GM21786 (cell line): ENCODE measurements around the gene TMEM14A.
"Not testable (repeated sequence)": the region's sequence is repeated elsewhere in the genome, so short reads cannot be mapped to it uniquely, and the experiment has no call there.

ENCODE experiments used
- ATAC-seq: cut with Tn5 transposase; IDR thresholded peaks from one replicate; pipeline ENCODE4 v1.9.1; 2021; ENCODE audit not compliant: unreplicated experiment

Gene TMEM14A

GRCh38 chr6:52655941-52656340 lies 15.0 kb upstream of the TMEM14A start:
- not testable (repeated sequence) for ATAC-seq

DNA sequence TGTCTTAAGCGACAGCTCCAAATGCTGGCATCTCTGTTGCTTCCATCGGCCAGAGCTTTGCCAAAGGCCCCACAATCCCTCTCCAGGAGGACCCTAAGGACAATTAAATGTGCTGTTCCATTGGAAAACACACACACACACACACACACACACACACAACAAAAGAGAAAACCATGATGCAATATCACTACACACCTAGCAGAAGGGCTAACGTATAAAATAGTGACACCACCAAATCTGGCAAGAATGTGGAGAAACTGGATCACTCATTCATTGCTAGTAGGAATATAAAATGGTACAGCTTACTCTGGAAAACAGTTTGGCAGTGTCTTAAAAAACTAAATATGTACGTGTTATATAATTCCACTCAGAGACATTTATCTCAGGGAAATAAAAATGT lies 13.0 kb upstream of the TMEM14A start:
- no peak for ATAC-seq

GRCh38 chr6:52661551-52661950 lies 9.4 kb upstream of the TMEM14A start:
- ATAC-seq = no peak

DNA sequence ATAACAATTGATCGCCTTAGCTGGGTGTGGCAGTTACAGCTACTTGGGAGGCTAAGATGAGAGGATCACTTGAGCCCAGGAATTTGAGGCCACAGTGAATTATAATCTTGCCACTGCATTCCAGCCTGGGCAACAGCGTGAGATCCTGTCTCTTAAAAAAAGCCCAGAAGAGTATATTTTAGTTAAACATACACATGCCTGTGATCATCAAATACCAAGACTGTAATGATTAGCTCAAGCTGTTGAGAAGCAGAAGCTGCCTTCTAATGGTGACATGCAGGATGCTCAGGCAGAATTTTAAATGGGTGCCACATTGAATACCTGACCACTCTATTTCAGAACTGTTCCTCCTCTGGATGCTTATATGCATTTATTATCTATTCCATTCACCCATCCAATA lies 8.9 kb upstream of the TMEM14A start:
- no peak for ATAC-seq

GRCh38 chr6:52663120-52663935 lies 7.6 kb upstream of the TMEM14A start:
- ATAC-seq = peak; percentile 29

GRCh38 chr6:52663936-52664185 lies 7.1 kb upstream of the TMEM14A start:
- no peak for ATAC-seq

DNA sequence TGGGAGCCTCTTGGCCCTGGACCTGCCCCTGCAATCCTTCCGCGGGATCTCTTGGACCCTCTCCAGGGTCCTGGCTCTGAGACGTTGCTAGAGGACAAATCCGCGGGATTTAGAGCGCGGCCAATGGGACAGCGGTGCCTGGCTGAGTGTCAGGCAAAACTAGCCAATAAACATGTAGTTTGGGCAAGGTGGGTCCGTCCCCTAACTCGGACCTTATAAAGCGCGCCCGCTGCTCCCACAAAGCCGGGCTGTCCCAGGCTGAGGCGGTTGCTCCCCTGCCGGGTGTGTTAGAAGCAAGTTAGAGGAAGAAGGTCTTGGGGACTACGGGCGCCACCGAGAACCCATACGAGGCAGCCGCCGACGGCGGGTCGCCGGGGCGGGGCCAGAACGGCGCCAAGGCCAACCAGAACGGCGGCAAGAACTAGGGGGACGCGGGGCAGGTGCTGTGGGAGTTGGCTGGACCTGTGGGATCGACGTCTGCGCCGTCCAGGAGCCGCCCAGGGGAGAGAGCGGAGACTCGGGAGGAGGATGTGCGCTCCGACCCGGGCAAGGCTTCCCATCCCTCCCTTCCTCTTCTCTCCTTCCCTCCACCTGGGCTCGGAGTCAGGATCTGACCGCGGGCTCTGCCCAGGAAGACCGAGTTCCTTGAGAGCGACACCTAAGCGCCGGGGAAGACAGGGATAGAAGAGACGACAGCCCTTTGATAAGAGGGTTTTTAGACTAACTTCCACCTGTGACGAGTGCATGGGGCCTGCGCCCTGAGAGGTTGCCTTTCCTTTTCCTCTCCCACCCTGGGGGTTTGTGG lies 6.5 kb upstream of the TMEM14A start:
- ATAC-seq = peak; percentile 90

GRCh38 chr6:52664991-52665686 lies 5.8 kb upstream of the TMEM14A start:
- ATAC-seq = no peak

GRCh38 chr6:52666071-52666470 lies 4.8 kb upstream of the TMEM14A start:
- no peak for ATAC-seq

- no peak for ATAC-seq
Measured at GRCh38 chr6:52666523-52666922, 4.4 kb upstream of the TMEM14A start.

- no peak for ATAC-seq
Measured at GRCh38 chr6:52667572-52667971, 3.3 kb upstream of the TMEM14A start.

- no peak for ATAC-seq
Measured at GRCh38 chr6:52671676-52672075, 763 bp downstream of the TMEM14A start.

GRCh38 chr6:52672412-52673025 lies 1.6 kb downstream of the TMEM14A start:
- ATAC-seq = no peak

- no peak for ATAC-seq
Measured at GRCh38 chr6:52674666-52675065, 3.8 kb downstream of the TMEM14A start.

- ATAC-seq = no peak
Measured at GRCh38 chr6:52675372-52675771, 4.5 kb downstream of the TMEM14A start.

GRCh38 chr6:52676631-52677030 lies 5.7 kb downstream of the TMEM14A start:
- ATAC-seq = not testable (repeated sequence)

DNA sequence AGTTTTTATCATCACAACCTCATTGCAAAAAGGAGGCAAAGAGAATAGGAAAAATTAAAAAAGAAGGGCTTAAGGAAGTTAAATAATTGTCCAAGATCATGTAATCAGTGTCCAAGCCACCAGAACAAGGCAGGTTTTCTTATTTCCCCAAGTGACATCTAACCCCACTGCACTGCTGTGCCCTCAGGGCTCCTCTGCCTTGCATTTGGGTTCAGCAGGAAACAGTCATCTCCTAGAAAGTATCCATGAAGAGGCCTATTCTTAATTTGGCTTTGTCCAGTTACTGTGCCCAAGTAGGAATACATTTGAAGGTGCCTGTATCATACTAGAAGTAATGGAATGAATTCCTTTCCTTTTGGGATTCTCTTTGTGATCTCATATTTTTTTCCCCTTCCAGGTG lies 10.5 kb downstream of the TMEM14A start:
- no peak for ATAC-seq

- no peak for ATAC-seq
Measured at GRCh38 chr6:52686878-52687699, 16.2 kb downstream of the TMEM14A start.

- ATAC-seq = no peak
Measured at GRCh38 chr6:52689857-52690256, 18.9 kb downstream of the TMEM14A start.

- ATAC-seq = no peak
Measured at GRCh38 chr6:52691718-52692117, 20.8 kb downstream of the TMEM14A start.

- ATAC-seq = no peak
Measured at GRCh38 chr6:52693773-52694172, 22.9 kb downstream of the TMEM14A start.
